Testis (tissue), 2 donors: ENCODE measurements around the gene SEMA3G.

Experiments
- POLR2A ChIP-seq: fragments of 450-650 bp; IDR thresholded peaks from one replicate; pipeline ENCODE4 v1.6.1; 2017; ENCODE audit warnings: antibody characterized with exemption, mild to moderate bottlenecking, moderate library complexity
- TF ChIP-seq, protein P1 (sequence below), 3 experiments: fragments of 450-650 bp in 2 of 3; fragments of 200-600 bp in 1 of 3; sonication (generic) in 1 of 3; IDR thresholded peaks; one replicate each; pipeline ENCODE4 v1.5.1; 2016 to 2019; ENCODE audit warnings: antibody characterized with exemption in 3 of 3, mild to moderate bottlenecking in 2 of 3, moderate library complexity in 1 of 3

DNA sequence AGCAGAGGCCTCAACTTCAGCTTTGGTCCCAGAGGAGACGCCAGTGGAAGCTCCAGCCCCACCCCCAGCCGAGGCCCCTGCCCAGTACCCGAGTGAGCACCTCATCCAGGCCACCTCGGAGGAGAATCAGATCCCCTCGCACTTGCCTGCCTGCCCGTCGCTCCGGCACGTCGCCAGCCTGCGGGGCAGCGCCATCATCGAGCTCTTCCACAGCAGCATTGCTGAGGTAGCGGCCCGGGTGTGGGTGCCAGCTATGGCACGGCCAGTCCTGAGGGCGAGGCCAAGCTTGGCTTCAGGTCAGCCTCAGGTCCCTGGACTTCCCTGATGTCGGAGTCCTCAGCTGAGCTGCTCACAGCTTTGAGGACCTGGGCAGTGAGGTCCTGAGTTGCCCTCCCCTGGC, 44.5 kb upstream of the SEMA3G start:
- TF ChIP-seq, protein P1, sequence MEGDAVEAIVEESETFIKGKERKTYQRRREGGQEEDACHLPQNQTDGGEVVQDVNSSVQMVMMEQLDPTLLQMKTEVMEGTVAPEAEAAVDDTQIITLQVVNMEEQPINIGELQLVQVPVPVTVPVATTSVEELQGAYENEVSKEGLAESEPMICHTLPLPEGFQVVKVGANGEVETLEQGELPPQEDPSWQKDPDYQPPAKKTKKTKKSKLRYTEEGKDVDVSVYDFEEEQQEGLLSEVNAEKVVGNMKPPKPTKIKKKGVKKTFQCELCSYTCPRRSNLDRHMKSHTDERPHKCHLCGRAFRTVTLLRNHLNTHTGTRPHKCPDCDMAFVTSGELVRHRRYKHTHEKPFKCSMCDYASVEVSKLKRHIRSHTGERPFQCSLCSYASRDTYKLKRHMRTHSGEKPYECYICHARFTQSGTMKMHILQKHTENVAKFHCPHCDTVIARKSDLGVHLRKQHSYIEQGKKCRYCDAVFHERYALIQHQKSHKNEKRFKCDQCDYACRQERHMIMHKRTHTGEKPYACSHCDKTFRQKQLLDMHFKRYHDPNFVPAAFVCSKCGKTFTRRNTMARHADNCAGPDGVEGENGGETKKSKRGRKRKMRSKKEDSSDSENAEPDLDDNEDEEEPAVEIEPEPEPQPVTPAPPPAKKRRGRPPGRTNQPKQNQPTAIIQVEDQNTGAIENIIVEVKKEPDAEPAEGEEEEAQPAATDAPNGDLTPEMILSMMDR (IDR thresholded peaks at IDR 0.05): no peak
- TF ChIP-seq POLR2A: no peak
